GM12878 (cell line): ENCODE data around the gene RAPGEF1. TPM values are rescaled to one million over a fixed set of nuclear protein-coding genes. Genes with fewer than 3 reads are reported as not detected.

Experiments
- ATAC-seq: fragments of 200-7000 bp; cut with Tn5 transposase; 3 replicates; pipeline ENCODE4 v1.9.1; 2020; ENCODE audit warnings: mild to moderate bottlenecking, moderate library complexity
- BruUV-seq: library from RNA; stranded (reverse); fragments of 400-500 nt; replicated peaks from 2 replicates; lab custom pipeline; 2021; lab: Mats Ljungman, UMichigan
- CTCF ChIA-PET: fragments of 300-600 bp; sonication (Branson Sonifier 250); formaldehyde crosslinking; extraction: SDS; loops from one replicate; lab custom pipeline; 2021; ENCODE audit warnings: inconsistent platforms; lab: Yijun Ruan, JAX
- POLR2A ChIA-PET: fragments of 350-600 bp; formaldehyde crosslinking; extraction: SDS; loops from one replicate; lab custom pipeline; 2021; ENCODE audit warnings: inconsistent platforms; lab: Charles Lee
- RAD21 ChIA-PET: fragments of 300-600 bp; sonication (Branson Sonifier 250); formaldehyde crosslinking; loops from one replicate; lab custom pipeline; 2023; ENCODE audit warnings: antibody characterized with exemption; ENCODE audit not compliant: unreplicated experiment; lab: Charles Lee
- SMC1A ChIA-PET: fragments of 300-600 bp; sonication (Branson Sonifier 250); formaldehyde crosslinking; loops from one replicate; lab custom pipeline; 2023; ENCODE audit not compliant: unreplicated experiment, uncharacterized antibody; lab: Charles Lee
- DNase-seq: peaks from one replicate; pipeline ENCODE4 v3.0.0-alpha.2; 2011; ENCODE audit warnings: low read depth, low spot score
- FAIRE-seq: peaks from 3 replicates; lab custom pipeline; 2011; peaks lifted over from hg19 to GRCh38; lab: Jason Lieb, UNC
- H2AFZ ChIP-seq: 2 replicates; pipeline ENCODE4 v1.6.0; 2011; ENCODE audit warnings: low read depth, low read length, control low read depth; ENCODE audit not compliant: control insufficient read depth
- H3K27ac ChIP-seq: 2 replicates; pipeline ENCODE4 v1.5.1; 2011; ENCODE audit warnings: control low read depth; ENCODE audit not compliant: control insufficient read depth, insufficient read depth
- H3K27me3 ChIP-seq, 2 experiments: replicated peaks in 1 of 2; 2 replicates each; pipeline versions ENCODE4 v1.6.0 to v1.6.1; 2011; ENCODE audit warnings: low read length in 1 of 2; ENCODE audit not compliant: control insufficient read depth in 2 of 2, insufficient read depth in 2 of 2
- H3K36me3 ChIP-seq, 2 experiments: 2 replicates each; pipeline ENCODE4 v1.5.1; 2011; ENCODE audit warnings: low read length in 1 of 2; ENCODE audit not compliant: control insufficient read depth in 2 of 2, insufficient read depth in 2 of 2
- H3K4me1 ChIP-seq: 2 replicates; pipeline ENCODE4 v1.6.1; 2011; ENCODE audit warnings: mild to moderate bottlenecking, low read length, moderate library complexity, mixed read lengths; ENCODE audit not compliant: control insufficient read depth, insufficient read depth
- H3K4me2 ChIP-seq: 2 replicates; pipeline ENCODE4 v1.6.0; 2011; ENCODE audit warnings: control low read depth; ENCODE audit not compliant: control insufficient read depth, insufficient read depth
- H3K4me3 ChIP-seq: fragments of 200-600 bp; sonication (generic); 2 replicates; pipeline ENCODE4 v1.5.1; 2016
- H3K79me2 ChIP-seq: 2 replicates; pipeline ENCODE4 v1.6.0; 2011; ENCODE audit warnings: low read length; ENCODE audit not compliant: control insufficient read depth, insufficient read depth
- H3K9ac ChIP-seq: 2 replicates; pipeline ENCODE4 v1.8.0; 2011; ENCODE audit warnings: low read length, control low read depth, mixed read lengths; ENCODE audit not compliant: control insufficient read depth, insufficient read depth
- H3K9me3 ChIP-seq: replicated peaks from 3 replicates; pipeline ENCODE4 v1.5.1; 2011; ENCODE audit warnings: mild to moderate bottlenecking, low read length; ENCODE audit not compliant: control insufficient read depth, insufficient read depth
- H4K20me1 ChIP-seq: 2 replicates; pipeline ENCODE4 v1.6.0; 2011; ENCODE audit not compliant: control insufficient read depth, insufficient read depth
- CEBPZ ChIP-seq: fragments of 150-350 bp; IDR thresholded peaks from 2 replicates; pipeline ENCODE4 v1.6.1; 2016; ENCODE audit warnings: low read depth, low read length
- HDGF ChIP-seq: fragments of 450-650 bp; IDR thresholded peaks from 2 replicates; pipeline ENCODE4 v1.6.1; 2016; ENCODE audit warnings: antibody characterized with exemption
- LARP7 ChIP-seq: fragments of 450-650 bp; IDR thresholded peaks from 2 replicates; pipeline ENCODE4 v1.6.1; 2017; ENCODE audit warnings: mild to moderate bottlenecking
- POU2F2 ChIP-seq: IDR thresholded peaks from 3 replicates; pipeline ENCODE4 v1.6.1; 2011; ENCODE audit warnings: low read depth, mild to moderate bottlenecking, low read length, borderline replicate concordance
- SP1 ChIP-seq: IDR thresholded peaks from one replicate; pipeline ENCODE4 v1.6.1; 2011; ENCODE audit warnings: low read depth, low read length
- YBX1 ChIP-seq: fragments of 450-650 bp; IDR thresholded peaks from 2 replicates; pipeline ENCODE4 v1.6.1; 2016; ENCODE audit warnings: antibody characterized with exemption
- ZNF687 ChIP-seq: fragments of 450-650 bp; IDR thresholded peaks from 2 replicates; pipeline ENCODE4 v1.6.1; 2017; ENCODE audit warnings: mild to moderate bottlenecking, moderate library complexity
- ZZZ3 ChIP-seq: IDR thresholded peaks from 2 replicates; pipeline ENCODE4 v1.6.1; 2011; ENCODE audit warnings: low read depth; ENCODE audit not compliant: control insufficient read depth, insufficient read length
- WGBS: methylation state at CpG from one replicate; pipeline ENCODE4 v1.1.6; 2016; ENCODE audit warnings: low lambda C conversion rate; ENCODE audit not compliant: insufficient replicate concordance, insufficient coverage; ENCODE audit errors: missing lambda C conversion rate; 5-methylcytosine and 5-hydroxymethylcytosine counted together
- in situ Hi-C: fragments of 300-500 bp; cut with MboI; formaldehyde crosslinking; loops from 9 replicates; pipeline ENCODE4 v1.14.3; 2018; ENCODE audit warnings: mixed read lengths
- intact Hi-C: fragments of 100-400 bp; cut with micrococcal nuclease; formaldehyde crosslinking; loops from one replicate; pipeline ENCODE4 v1.14.2; 2022; ENCODE audit not compliant: unreplicated experiment
- polyA plus RNA-seq, 11 experiments: library from polyadenylated mRNA; depleted of rRNA in 4 of 11; unstranded in 6 of 11; stranded (reverse) in 5 of 11; fragments of >200 nt; fragmentation: Nextera tagmentation in 4 of 11; fragmentation: Illumina TruSeq in 1 of 11; extraction: Ambion mirVana in 4 of 11; extraction: Trizol in 1 of 11; gene quantifications; 1 replicate in 1 of 11; 2 replicates in 10 of 11; pipeline versions ENCODE4 v1.2.1 to v1.2.3, GENCODE V29; 2011 to 2016; ENCODE audit warnings: inconsistent platforms in 2 of 11, missing spikeins in 2 of 11, low read depth in 1 of 11
- total RNA-seq, 4 experiments: library from RNA; depleted of rRNA in 3 of 4; stranded (reverse); fragments of >200 nt in 3 of 4; fragmentation: Illumina TruSeq in 1 of 4; extraction: Trizol in 1 of 4; gene quantifications; 2 replicates each; pipeline versions ENCODE4 v1.2.1 to v1.2.3, GENCODE V29; 2013 to 2021
- TF ChIP-seq, protein P1 (sequence below): fragments of 450-650 bp; conservative IDR thresholded peaks from 2 replicates; pipeline ENCODE4 v1.6.1; 2017; ENCODE audit warnings: mild to moderate bottlenecking, moderate library complexity
- TF ChIP-seq, protein P2 (sequence below): fragments of 450-650 bp; formaldehyde crosslinking; IDR thresholded peaks from 2 replicates; pipeline ENCODE4 v1.5.0; 2022; ENCODE audit warnings: mild to moderate bottlenecking, missing genetic modification characterization

Gene RAPGEF1
- total and polyA plus RNA-seq, 10 of the 15 experiments (the other 5 are each of a cell fraction or from before 2014, with no cell fraction given) = 0.42 to 113 (median 45.9) TPM

DNA sequence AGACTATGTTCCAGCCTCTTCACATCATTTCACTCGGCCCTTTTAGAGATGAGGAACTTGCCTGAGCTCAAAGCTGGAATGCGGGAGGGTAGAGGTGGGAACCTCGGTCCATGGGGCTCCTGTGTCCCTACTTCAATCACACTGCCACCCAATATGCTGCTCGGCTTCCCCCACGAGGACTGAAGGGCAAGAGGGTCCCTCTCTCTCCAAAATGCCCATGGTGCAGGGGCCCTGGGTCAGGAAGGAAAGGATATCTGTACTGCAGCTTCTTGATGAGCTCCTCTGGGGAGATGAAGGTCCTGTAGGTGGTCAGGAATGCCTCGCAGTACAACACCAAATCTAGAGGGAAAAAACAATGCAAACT lies 148.0 kb downstream of the RAPGEF1 start:
- no TSS peak for BruUV-seq
- H3K27me3 ChIP-seq = no peaks in the 10 kb centered on the region
- H3K27ac ChIP-seq = no peak overlapping the region
- no peaks in the 10 kb centered on the region for H4K20me1 ChIP-seq
- H3K4me2 ChIP-seq = no peak overlapping the region
- POLR2A ChIA-PET = no interaction called here
- TF ChIP-seq YBX1 (no peak), HDGF (no peak), CEBPZ (no peak), ZNF687 (no peak), ZZZ3 (no peak), LARP7 (no peak), SP1 (no peak), POU2F2 (no peak)
- TF ChIP-seq, protein P1, sequence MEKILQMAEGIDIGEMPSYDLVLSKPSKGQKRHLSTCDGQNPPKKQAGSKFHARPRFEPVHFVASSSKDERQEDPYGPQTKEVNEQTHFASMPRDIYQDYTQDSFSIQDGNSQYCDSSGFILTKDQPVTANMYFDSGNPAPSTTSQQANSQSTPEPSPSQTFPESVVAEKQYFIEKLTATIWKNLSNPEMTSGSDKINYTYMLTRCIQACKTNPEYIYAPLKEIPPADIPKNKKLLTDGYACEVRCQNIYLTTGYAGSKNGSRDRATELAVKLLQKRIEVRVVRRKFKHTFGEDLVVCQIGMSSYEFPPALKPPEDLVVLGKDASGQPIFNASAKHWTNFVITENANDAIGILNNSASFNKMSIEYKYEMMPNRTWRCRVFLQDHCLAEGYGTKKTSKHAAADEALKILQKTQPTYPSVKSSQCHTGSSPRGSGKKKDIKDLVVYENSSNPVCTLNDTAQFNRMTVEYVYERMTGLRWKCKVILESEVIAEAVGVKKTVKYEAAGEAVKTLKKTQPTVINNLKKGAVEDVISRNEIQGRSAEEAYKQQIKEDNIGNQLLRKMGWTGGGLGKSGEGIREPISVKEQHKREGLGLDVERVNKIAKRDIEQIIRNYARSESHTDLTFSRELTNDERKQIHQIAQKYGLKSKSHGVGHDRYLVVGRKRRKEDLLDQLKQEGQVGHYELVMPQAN = no peak
- TF ChIP-seq, protein P2, sequence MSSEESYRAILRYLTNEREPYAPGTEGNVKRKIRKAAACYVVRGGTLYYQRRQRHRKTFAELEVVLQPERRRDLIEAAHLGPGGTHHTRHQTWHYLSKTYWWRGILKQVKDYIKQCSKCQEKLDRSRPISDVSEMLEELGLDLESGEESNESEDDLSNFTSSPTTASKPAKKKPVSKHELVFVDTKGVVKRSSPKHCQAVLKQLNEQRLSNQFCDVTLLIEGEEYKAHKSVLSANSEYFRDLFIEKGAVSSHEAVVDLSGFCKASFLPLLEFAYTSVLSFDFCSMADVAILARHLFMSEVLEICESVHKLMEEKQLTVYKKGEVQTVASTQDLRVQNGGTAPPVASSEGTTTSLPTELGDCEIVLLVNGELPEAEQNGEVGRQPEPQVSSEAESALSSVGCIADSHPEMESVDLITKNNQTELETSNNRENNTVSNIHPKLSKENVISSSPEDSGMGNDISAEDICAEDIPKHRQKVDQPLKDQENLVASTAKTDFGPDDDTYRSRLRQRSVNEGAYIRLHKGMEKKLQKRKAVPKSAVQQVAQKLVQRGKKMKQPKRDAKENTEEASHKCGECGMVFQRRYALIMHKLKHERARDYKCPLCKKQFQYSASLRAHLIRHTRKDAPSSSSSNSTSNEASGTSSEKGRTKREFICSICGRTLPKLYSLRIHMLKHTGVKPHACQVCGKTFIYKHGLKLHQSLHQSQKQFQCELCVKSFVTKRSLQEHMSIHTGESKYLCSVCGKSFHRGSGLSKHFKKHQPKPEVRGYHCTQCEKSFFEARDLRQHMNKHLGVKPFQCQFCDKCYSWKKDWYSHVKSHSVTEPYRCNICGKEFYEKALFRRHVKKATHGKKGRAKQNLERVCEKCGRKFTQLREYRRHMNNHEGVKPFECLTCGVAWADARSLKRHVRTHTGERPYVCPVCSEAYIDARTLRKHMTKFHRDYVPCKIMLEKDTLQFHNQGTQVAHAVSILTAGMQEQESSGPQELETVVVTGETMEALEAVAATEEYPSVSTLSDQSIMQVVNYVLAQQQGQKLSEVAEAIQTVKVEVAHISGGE (CRISPR knock-in tag) = no peak
- TF ChIP-seq, all 136 proteins: peak for 0
- Histone ChIP-seq H3K79me2 (no peaks in the 10 kb centered on the region), H3K9ac (no peak overlapping the region), H3K4me1 (no peaks in the 10 kb centered on the region), H3K36me3 (peaks cover 35 to 55% of the 10 kb centered on the region in 2 experiments; a peak in 3 of 4 replicates), H3K9me3 (no peaks in the 10 kb centered on the region), H2AFZ (no peak overlapping the region), H3K4me3 (no peak overlapping the region)
- WGBS = 65% methylated on average over 6 of the region's 6 CpGs
- ChIA-PET CTCF (interaction anchor here (0.6 to 4.1 kb wide), 24 partner anchors 9 to 167 kb away, joined by 3 to 55 read pairs (median 4); partner anchors contain the start of gene RAPGEF1), SMC1A (interaction anchor here (0.6 to 3.0 kb wide), 19 partner anchors 10 to 157 kb away, joined by 3 to 22 read pairs (median 4); no protein-coding TSS in a partner anchor), RAD21 (interaction anchor here (0.6 to 1.7 kb wide), 13 partner anchors 29 to 242 kb away, joined by 3 to 13 read pairs (median 4); no protein-coding TSS in a partner anchor)
- DNase-seq (no peak), FAIRE-seq (no peak), ATAC-seq (no peak)
- intact Hi-C loops (loop anchor here (2.0 to 5.0 kb wide), 2 partner anchors 40 to 147 kb away; no protein-coding TSS in a partner anchor), in situ Hi-C loops (loop anchor here (5.0 to 25.0 kb wide), 2 partner anchors 150 to 645 kb away; partner anchors contain the start of gene RAPGEF1)
